Mesothelial cell of epicardium (in vitro differentiated cells): ENCODE measurements around the gene TTC23L. TPM values are rescaled to one million over a fixed set of nuclear protein-coding genes. Genes with fewer than 3 reads are reported as not detected.

Experiments used
- DNase-seq, 2 experiments: peaks; one replicate each; pipeline ENCODE4 v3.0.0; 2021; ENCODE audit warnings: low spot score in 2 of 2; ENCODE audit not compliant: unreplicated experiment in 2 of 2
- H3K27ac Mint-ChIP-seq: 2 replicates; pipeline ENCODE4 v1.8.0; 2021; ENCODE audit warnings: mixed read lengths
- H3K27me3 Mint-ChIP-seq: 2 replicates; pipeline ENCODE4 v1.8.0; 2021; ENCODE audit warnings: low read depth, mixed read lengths
- H3K36me3 Mint-ChIP-seq: 2 replicates; pipeline ENCODE4 v1.8.0; 2021; ENCODE audit warnings: mixed read lengths
- H3K4me1 Mint-ChIP-seq: 2 replicates; pipeline ENCODE4 v1.8.0; 2021; ENCODE audit warnings: mixed read lengths
- H3K4me3 Mint-ChIP-seq: 2 replicates; pipeline ENCODE4 v1.8.0; 2021; ENCODE audit warnings: mild to moderate bottlenecking, moderate library complexity, mixed read lengths
- H3K9me3 Mint-ChIP-seq: 2 replicates; pipeline ENCODE4 v1.8.0; 2021; ENCODE audit warnings: mixed read lengths
- CTCF ChIP-seq: fragments of 200-600 bp; sonication (generic); IDR thresholded peaks from one replicate; pipeline ENCODE4 v1.5.0; 2021; ENCODE audit warnings: antibody characterized with exemption; ENCODE audit not compliant: unreplicated experiment
- total RNA-seq: library from RNA; stranded (reverse); gene quantifications from 3 replicates; pipeline ENCODE4 v1.2.1, GENCODE V29; 2021

TTC23L gene
- total RNA-seq, 1 donor from 2014 or later = 2.6 TPM

GRCh38 chr5:34848230-34848629, 9.3 kb downstream of the TTC23L start:
- TF ChIP-seq CTCF = no peak
- Mint-ChIP-seq H3K27ac (no peak overlapping the region), H3K9me3 (peaks cover 16% of the 10 kb centered on the region), H3K27me3 (no peaks in the 10 kb centered on the region), H3K4me3 (no peak overlapping the region), H3K4me1 (peaks cover 21% of the 10 kb centered on the region), H3K36me3 (peaks cover 19% of the 10 kb centered on the region)
- no peak for DNase-seq

GRCh38 chr5:34849253-34849652, 10.3 kb downstream of the TTC23L start:
- no peaks in the 10 kb centered on the region for H3K27me3 Mint-ChIP-seq
- H3K4me3 Mint-ChIP-seq = no peak overlapping the region
- H3K27ac Mint-ChIP-seq = no peak overlapping the region
- TF ChIP-seq CTCF = no peak
- no peak for DNase-seq
- peaks cover 12% of the 10 kb centered on the region for H3K4me1 Mint-ChIP-seq
- H3K36me3 Mint-ChIP-seq = peaks cover 15% of the 10 kb centered on the region
- H3K9me3 Mint-ChIP-seq = peaks cover 16% of the 10 kb centered on the region

GRCh38 chr5:34854459-34855174, 15.7 kb downstream of the TTC23L start:
- peaks cover 17% of the 10 kb centered on the region for H3K4me1 Mint-ChIP-seq
- no peak for DNase-seq
- no peak for TF ChIP-seq CTCF
- H3K9me3 Mint-ChIP-seq = peaks cover 6% of the 10 kb centered on the region
- H3K27ac Mint-ChIP-seq = peak overlapping the region; percentile 15
- no peaks in the 10 kb centered on the region for H3K27me3 Mint-ChIP-seq
- peaks cover 7% of the 10 kb centered on the region for H3K36me3 Mint-ChIP-seq
- H3K4me3 Mint-ChIP-seq = no peak overlapping the region

- Mint-ChIP-seq H3K4me3 (no peak overlapping the region), H3K27ac (no peak overlapping the region), H3K4me1 (peaks cover 21% of the 10 kb centered on the region), H3K27me3 (no peaks in the 10 kb centered on the region), H3K9me3 (peaks cover 5% of the 10 kb centered on the region), H3K36me3 (peaks cover 4% of the 10 kb centered on the region)
- DNase-seq = no peak
- no peak for TF ChIP-seq CTCF
Measured at GRCh38 chr5:34857161-34857560, 18.2 kb downstream of the TTC23L start.

GRCh38 chr5:34857894-34858293, 18.9 kb downstream of the TTC23L start:
- Mint-ChIP-seq H3K4me1 (peaks cover 23% of the 10 kb centered on the region), H3K27ac (no peak overlapping the region), H3K36me3 (no peaks in the 10 kb centered on the region), H3K9me3 (no peaks in the 10 kb centered on the region), H3K27me3 (no peaks in the 10 kb centered on the region), H3K4me3 (no peak overlapping the region)
- DNase-seq = no peak
- TF ChIP-seq CTCF = no peak

GRCh38 chr5:34858790-34859189, 19.8 kb downstream of the TTC23L start:
- H3K27ac Mint-ChIP-seq = peak overlapping the region; percentile 60
- no peak overlapping the region for H3K4me3 Mint-ChIP-seq
- H3K27me3 Mint-ChIP-seq = no peaks in the 10 kb centered on the region
- H3K9me3 Mint-ChIP-seq = no peaks in the 10 kb centered on the region
- DNase-seq = no peak
- no peak for TF ChIP-seq CTCF
- H3K36me3 Mint-ChIP-seq = no peaks in the 10 kb centered on the region
- peaks cover 23% of the 10 kb centered on the region for H3K4me1 Mint-ChIP-seq
